HG02870 (cell line): ENCODE measurements around the gene HBS1L.

Experiments
- ATAC-seq: cut with Tn5 transposase; IDR thresholded peaks from one replicate; pipeline ENCODE4 v1.9.1; 2021; ENCODE audit warnings: mild to moderate bottlenecking, moderate library complexity; ENCODE audit not compliant: unreplicated experiment

HBS1L gene

GRCh38 chr6:135054569-135055498 lies at the start of gene HBS1L:
Gene HBS1L, minus strand, starts transcription at chr6:135054822. Its CDS starts 131 bp downstream, at chr6:135054691.
- peak; percentile 96 for ATAC-seq

- ATAC-seq, result no peak
These were observed 49.6 kb upstream of the HBS1L start for GRCh38 chr6:135104199-135104598.

GRCh38 chr6:135102191-135102590 lies 47.6 kb upstream of the HBS1L start:
- ATAC-seq, result no peak

- no peak for ATAC-seq
These were observed 42.5 kb upstream of the HBS1L start for GRCh38 chr6:135097172-135097571.

GRCh38 chr6:135096403-135097130 lies 41.9 kb upstream of the HBS1L start:
- ATAC-seq, result no peak

- no peak for ATAC-seq
These were observed 41.1 kb upstream of the HBS1L start for GRCh38 chr6:135095716-135096115.

GRCh38 chr6:135094403-135094821 lies 39.8 kb upstream of the HBS1L start:
- ATAC-seq, result peak; percentile 66

GRCh38 chr6:135093578-135093977 lies 39.0 kb upstream of the HBS1L start:
- no peak for ATAC-seq

GRCh38 chr6:135092724-135093123 lies 38.1 kb upstream of the HBS1L start:
- ATAC-seq, result no peak

- ATAC-seq, result no peak
These were observed 36.2 kb upstream of the HBS1L start for GRCh38 chr6:135090819-135091218.

GRCh38 chr6:135089901-135090300 lies 35.3 kb upstream of the HBS1L start:
- no peak for ATAC-seq

- peak; percentile 84 for ATAC-seq
These were observed 34.5 kb upstream of the HBS1L start for GRCh38 chr6:135088818-135089809.

- no peak for ATAC-seq
These were observed 33.7 kb upstream of the HBS1L start for GRCh38 chr6:135088281-135088680.

GRCh38 chr6:135087803-135088202 lies 33.2 kb upstream of the HBS1L start:
- ATAC-seq, result no peak

- ATAC-seq, result no peak
These were observed 32.8 kb upstream of the HBS1L start for GRCh38 chr6:135087403-135087802.

- no peak for ATAC-seq
These were observed 31.8 kb upstream of the HBS1L start for GRCh38 chr6:135086414-135086764.

GRCh38 chr6:135085700-135086413 lies 31.2 kb upstream of the HBS1L start:
- peak; percentile 42 for ATAC-seq

GRCh38 chr6:135084916-135085269 lies 30.3 kb upstream of the HBS1L start:
- no peak for ATAC-seq

GRCh38 chr6:135084001-135084915 lies 29.6 kb upstream of the HBS1L start:
- ATAC-seq, result no peak
